Gastroesophageal sphincter (tissue), 3 donors: ENCODE data around the gene CT45A10.
"Not testable (repeated sequence)": the region's sequence is repeated elsewhere in the genome, so short reads cannot be mapped to it uniquely, and the experiment has no call there.

Source experiments
- CTCF ChIP-seq, 4 experiments: fragments of 200-600 bp in 2 of 4; fragments of 450-650 bp in 2 of 4; sonication (generic) in 1 of 4; IDR thresholded peaks; one replicate each; pipeline ENCODE4 v1.5.1; 2017 to 2019; ENCODE audit warnings: antibody characterized with exemption in 4 of 4, mild to moderate bottlenecking in 2 of 4, moderate library complexity in 2 of 4
- POLR2A ChIP-seq, 2 donors: fragments of 450-650 bp; IDR thresholded peaks; one replicate each; pipeline ENCODE4 v1.6.1; 2017; ENCODE audit warnings: antibody characterized with exemption in 2 of 2, mild to moderate bottlenecking in 2 of 2, moderate library complexity in 1 of 2

- not testable (repeated sequence) for TF ChIP-seq POLR2A, CTCF (IDR thresholded peaks at IDR 0.05)
These were observed 4.3 kb downstream of the CT45A10 start for GRCh38 chrX:135888976-135889375.
